LHCN-M2 (cell line): Measurements from ENCODE around the gene NCEH1. TPM values are rescaled to one million over a fixed set of nuclear protein-coding genes. Genes with fewer than 3 reads are reported as not detected.
"Not testable (repeated sequence)": the region's sequence is repeated elsewhere in the genome, so short reads cannot be mapped to it uniquely, and the experiment has no call there.

Source experiments
- DNase-seq: peaks from one replicate; pipeline ENCODE4 v3.0.0-alpha.2; 2012; ENCODE audit warnings: low read depth
- total RNA-seq: library from RNA; depleted of rRNA; stranded (reverse); fragments of >200 nt; gene quantifications from 2 replicates; pipeline ENCODE4 v1.2.3, GENCODE V29; 2014

NCEH1 gene
- total RNA-seq, 1 experiment from 2014 or later, result 85.8 TPM

GRCh38 chr3:172613845-172614244 lies 97.0 kb downstream of the NCEH1 start:
- DNase-seq, result no peak

- no peak for DNase-seq
Measured at GRCh38 chr3:172612871-172613678, 97.8 kb downstream of the NCEH1 start.

- no peak for DNase-seq
Measured at GRCh38 chr3:172609750-172610149, 101.1 kb downstream of the NCEH1 start.

- no peak for DNase-seq
Measured at GRCh38 chr3:172608575-172608974, 102.3 kb downstream of the NCEH1 start.

GRCh38 chr3:172607305-172608121 lies 103.4 kb downstream of the NCEH1 start:
- DNase-seq, result peak; percentile 63

- DNase-seq, result no peak
Measured at GRCh38 chr3:172606021-172606420, 104.8 kb downstream of the NCEH1 start.

- DNase-seq, result no peak
Measured at GRCh38 chr3:172604895-172605646, 105.8 kb downstream of the NCEH1 start.

GRCh38 chr3:172601066-172601832 lies 109.6 kb downstream of the NCEH1 start:
- no peak for DNase-seq

- DNase-seq, result no peak
Measured at GRCh38 chr3:172600644-172601065, 110.2 kb downstream of the NCEH1 start.

GRCh38 chr3:172598904-172599303 lies 112.0 kb downstream of the NCEH1 start:
- DNase-seq, result no peak

- DNase-seq, result no peak
Measured at GRCh38 chr3:172596394-172596706, 114.5 kb downstream of the NCEH1 start.

GRCh38 chr3:172595664-172596393 lies 115.0 kb downstream of the NCEH1 start:
- peak; percentile 65 for DNase-seq

GRCh38 chr3:172594900-172595663 lies 115.8 kb downstream of the NCEH1 start:
- not testable (repeated sequence) for DNase-seq

- DNase-seq, result no peak
Measured at GRCh38 chr3:172592898-172593669, 117.8 kb downstream of the NCEH1 start.

GRCh38 chr3:172591876-172592771 lies 118.7 kb downstream of the NCEH1 start:
- no peak for DNase-seq

GRCh38 chr3:172591125-172591605 lies 119.7 kb downstream of the NCEH1 start:
- no peak for DNase-seq

GRCh38 chr3:172586436-172586835 lies 124.4 kb downstream of the NCEH1 start:
- DNase-seq, result no peak

- DNase-seq, result no peak
Measured at GRCh38 chr3:172585954-172586353, 124.9 kb downstream of the NCEH1 start.
